Ovary (tissue), 9 donors: ENCODE results near the gene FTCD. TPM values are rescaled to one million over a fixed set of nuclear protein-coding genes. Genes with fewer than 3 reads are reported as not detected.

ENCODE experiments used
- DNase-seq, 5 donors: peaks; one replicate each; pipeline ENCODE4 v3.0.0-alpha.2; 2019 to 2020
- H3K27ac ChIP-seq, 2 donors: fragments of 200-600 bp; one replicate each; pipeline versions ENCODE4 v1.5.1 to v1.8.0; 2019 to 2022
- H3K27me3 ChIP-seq: fragments of 200-600 bp; one replicate; pipeline ENCODE4 v1.8.0; 2022
- H3K36me3 ChIP-seq: fragments of 200-600 bp; sonication (generic); one replicate; pipeline ENCODE4 v1.5.1; 2019
- H3K4me1 ChIP-seq: one replicate; pipeline ENCODE4 v1.8.1; 2013; ENCODE audit warnings: mild to moderate bottlenecking, moderate library complexity; ENCODE audit not compliant: insufficient read depth
- H3K4me3 ChIP-seq: fragments of 200-600 bp; sonication (generic); one replicate; pipeline ENCODE4 v1.5.1; 2017
- H3K9me3 ChIP-seq, 2 donors: fragments of 200-600 bp in 1 of 2; sonication (generic) in 1 of 2; one replicate each; pipeline versions ENCODE4 v1.5.1 to v1.8.1; 2013 to 2019; ENCODE audit warnings: mild to moderate bottlenecking in 1 of 2, moderate library complexity in 1 of 2
- CTCF ChIP-seq, 3 donors: fragments of 450-650 bp in 2 of 3; fragments of 200-600 bp in 1 of 3; IDR thresholded peaks; one replicate each; pipeline versions ENCODE4 v1.5.1 to v1.8.0; 2016 to 2022; ENCODE audit warnings: antibody characterized with exemption in 3 of 3, mild to moderate bottlenecking in 1 of 3
- EP300 ChIP-seq: sonication (generic); formaldehyde crosslinking; IDR thresholded peaks from one replicate; pipeline ENCODE4 v1.6.1; 2017; ENCODE audit warnings: antibody characterized with exemption
- POLR2A ChIP-seq: fragments of 450-650 bp; IDR thresholded peaks from one replicate; pipeline ENCODE4 v1.6.1; 2017; ENCODE audit warnings: antibody characterized with exemption, mild to moderate bottlenecking, moderate library complexity
- WGBS, 3 donors: extraction: QIAGEN DNeasy Blood & Tissue Kit in 1 of 3; methylation state at CpG; one replicate each; pipeline versions ENCODE4 v1.1.5 to v1.1.7; 2013 to 2017; 5-methylcytosine and 5-hydroxymethylcytosine counted together
- intact Hi-C, 4 donors: fragments of 100-400 bp; cut with DNase I; formaldehyde crosslinking; loops; one replicate each; pipeline versions ENCODE4 v1.11.0 to v1.15.1; 2022 to 2023
- polyA plus RNA-seq, 2 donors: library from polyadenylated mRNA; stranded (reverse); fragments of 200-250 nt in 1 of 2; fragments of 350-450 nt in 1 of 2; fragmentation: Illumina TruSeq in 1 of 2; extraction: RNeasy Lipid Tissue Mini Kit (QIAGEN cat#74804) in 1 of 2; gene quantifications; one replicate each; pipeline ENCODE4 v1.2.3, GENCODE V29; 2013 to 2014
- total RNA-seq, 7 donors: library from RNA; depleted of rRNA in 2 of 7; stranded (reverse); fragments of >200 nt in 2 of 7; fragmentation: NEBNext Ultra II Directional in 3 of 7; extraction: Animal tissue kit (Norgen Biotek cat#: 25700) in 3 of 7; gene quantifications; one replicate each; pipeline versions ENCODE4 v1.1.0 to v1.2.4, GENCODE V29; 2016 to 2023
- donor health status: DM: no; HTN: no; CAD: no; lungs with moderate emphysema.
- donor health status: DM: no; HTN: no; CAD: no.
- donor health status: Bipolar disorder and iron deficiency.
- donor health status: DM: yes; HTN: yes; CAD: no.
- donor health status: DM: no; HTN: no; CAD: no.
- donor health status: DM: yes; HTN: yes; CAD: no.

The FTCD gene
- total and polyA plus RNA-seq, 9 donors = 0.83 to 7.5 (median 3.7) TPM; not detected in 1

GRCh38 chr21:46118316-46119143 lies 36.8 kb downstream of the FTCD start:
- no peaks in the 10 kb centered on the region for H3K27me3 ChIP-seq
- no peaks in the 10 kb centered on the region for H3K4me1 ChIP-seq
- peak; percentile 7 to 37 (median 20) for DNase-seq
- no peaks in the 10 kb centered on the region for H3K36me3 ChIP-seq
- H3K9me3 ChIP-seq = no peaks in the 10 kb centered on the region
- H3K27ac ChIP-seq = no peak overlapping the region
- 84 to 88% (median 86%) methylated on average over 26 to 27 of the region's 27 CpGs for WGBS, 3 donors
- no peak overlapping the region for H3K4me3 ChIP-seq
- no peak for TF ChIP-seq EP300
- no peak for TF ChIP-seq POLR2A
- TF ChIP-seq CTCF (IDR thresholded peaks at IDR 0.05) = no peak
- intact Hi-C loops = no loop called here

- H3K4me3 ChIP-seq = no peak overlapping the region
- H3K36me3 ChIP-seq = no peaks in the 10 kb centered on the region
- H3K4me1 ChIP-seq = no peaks in the 10 kb centered on the region
- H3K27me3 ChIP-seq = no peaks in the 10 kb centered on the region
- no peak for TF ChIP-seq CTCF (IDR thresholded peaks at IDR 0.05)
- no peak for TF ChIP-seq POLR2A
- no peak for TF ChIP-seq EP300
- no peaks in the 10 kb centered on the region for H3K9me3 ChIP-seq
- intact Hi-C loops = no loop called here
- H3K27ac ChIP-seq = no peak overlapping the region
- peak; percentile 11 to 33 (median 21) for DNase-seq
- 77 to 85% (median 81%) methylated on average over 28 to 29 of the region's 29 CpGs for WGBS, 3 donors
These were observed 37.6 kb downstream of the FTCD start for GRCh38 chr21:46117586-46118315.

GRCh38 chr21:46116776-46117585 lies 38.4 kb downstream of the FTCD start:
- Histone ChIP-seq H3K36me3 (no peaks in the 10 kb centered on the region), H3K9me3 (no peaks in the 10 kb centered on the region), H3K27me3 (no peaks in the 10 kb centered on the region), H3K27ac (no peak overlapping the region), H3K4me1 (no peaks in the 10 kb centered on the region), H3K4me3 (no peak overlapping the region)
- TF ChIP-seq POLR2A (no peak), EP300 (no peak), CTCF (IDR thresholded peaks at IDR 0.05) (no peak)
- DNase-seq = peak; percentile 9 to 32 (median 21)
- intact Hi-C loops = no loop called here
- 71 to 77% (median 73%) methylated on average over 24 of the region's 24 CpGs for WGBS, 3 donors

- Histone ChIP-seq H3K4me3 (no peak overlapping the region), H3K27ac (no peak overlapping the region), H3K27me3 (no peaks in the 10 kb centered on the region), H3K36me3 (no peaks in the 10 kb centered on the region), H3K9me3 (no peaks in the 10 kb centered on the region), H3K4me1 (no peaks in the 10 kb centered on the region)
- WGBS, 3 donors = 80 to 93% (median 85%) methylated on average over 16 to 20 of the region's 20 CpGs
- intact Hi-C loops = no loop called here
- DNase-seq = peak in 3 of 5 donors; percentile 6 to 34 (median 15)
- TF ChIP-seq EP300 (no peak), CTCF (IDR thresholded peaks at IDR 0.05) (no peak), POLR2A (no peak)
These were observed 39.1 kb downstream of the FTCD start for GRCh38 chr21:46116189-46116775.
